Stimulated activated CD4-positive, alpha-beta T cell treated with anti-CD3 and anti-CD28 coated beads, Interleukin-2, amount 100 ng/mL, for 48 hours (primary cell): ENCODE measurements around the gene GFRA1.

Experiments
- DNase-seq, 2 donors: peaks; one replicate each; pipeline ENCODE4 v3.0.0-alpha.2; 2020

Gene GFRA1

GRCh38 chr10:116097239-116097784 lies 175.7 kb downstream of the GFRA1 start:
- no peak for DNase-seq

GRCh38 chr10:116096526-116096925 lies 176.5 kb downstream of the GFRA1 start:
- no peak for DNase-seq

- DNase-seq, result no peak
These were observed 178.7 kb downstream of the GFRA1 start for GRCh38 chr10:116094356-116094755.

GRCh38 chr10:116093031-116093430 lies 180.0 kb downstream of the GFRA1 start:
- DNase-seq, result no peak

GRCh38 chr10:116088985-116089384 lies 184.0 kb downstream of the GFRA1 start:
- no peak for DNase-seq

GRCh38 chr10:116085323-116085722 lies 187.7 kb downstream of the GFRA1 start:
- DNase-seq, result no peak

- no peak for DNase-seq
These were observed 188.8 kb downstream of the GFRA1 start for GRCh38 chr10:116084161-116084560.

GRCh38 chr10:116083226-116083762 lies 189.7 kb downstream of the GFRA1 start:
- DNase-seq, result no peak

- DNase-seq, result no peak
These were observed 190.2 kb downstream of the GFRA1 start for GRCh38 chr10:116082762-116083161.

- no peak for DNase-seq
These were observed 190.8 kb downstream of the GFRA1 start for GRCh38 chr10:116082206-116082605.

- DNase-seq, result no peak
These were observed 192.5 kb downstream of the GFRA1 start for GRCh38 chr10:116080553-116080952.

- no peak for DNase-seq
These were observed 193.7 kb downstream of the GFRA1 start for GRCh38 chr10:116079355-116079754.

GRCh38 chr10:116076621-116077020 lies 196.4 kb downstream of the GFRA1 start:
- no peak for DNase-seq

GRCh38 chr10:116073510-116073909 lies 199.5 kb downstream of the GFRA1 start:
- DNase-seq, result no peak

GRCh38 chr10:116073001-116073400 lies 200.0 kb downstream of the GFRA1 start:
- DNase-seq, result no peak

- DNase-seq, result no peak
These were observed 201.4 kb downstream of the GFRA1 start for GRCh38 chr10:116071453-116072148.

- no peak for DNase-seq
These were observed 202.2 kb downstream of the GFRA1 start for GRCh38 chr10:116070743-116071320.

GRCh38 chr10:116069856-116070255 lies 203.2 kb downstream of the GFRA1 start:
- no peak for DNase-seq

- DNase-seq, result no peak
These were observed 205.2 kb downstream of the GFRA1 start for GRCh38 chr10:116067825-116068224.

- no peak for DNase-seq
These were observed 209.9 kb downstream of the GFRA1 start for GRCh38 chr10:116063107-116063506.

- no peak for DNase-seq
These were observed 212.1 kb downstream of the GFRA1 start for GRCh38 chr10:116060864-116061263.

GRCh38 chr10:116059320-116059719 lies 213.7 kb downstream of the GFRA1 start:
- DNase-seq, result no peak

GRCh38 chr10:116056445-116057293 lies 216.3 kb downstream of the GFRA1 start:
- no peak for DNase-seq
